NCI-H526 (cell line): Measurements from ENCODE around the gene NLRP6.
A peak's percentile ranks its signal among the peaks of the same experiment; 100 is the strongest.
"Not testable (repeated sequence)": the region's sequence is repeated elsewhere in the genome, so short reads cannot be mapped to it uniquely, and the experiment has no call there.

Experiments
- DNase-seq, 2 experiments: peaks; one replicate each; lab custom pipeline; 2025; lab: John Stamatoyannopoulos, UW

Gene NLRP6

DNA sequence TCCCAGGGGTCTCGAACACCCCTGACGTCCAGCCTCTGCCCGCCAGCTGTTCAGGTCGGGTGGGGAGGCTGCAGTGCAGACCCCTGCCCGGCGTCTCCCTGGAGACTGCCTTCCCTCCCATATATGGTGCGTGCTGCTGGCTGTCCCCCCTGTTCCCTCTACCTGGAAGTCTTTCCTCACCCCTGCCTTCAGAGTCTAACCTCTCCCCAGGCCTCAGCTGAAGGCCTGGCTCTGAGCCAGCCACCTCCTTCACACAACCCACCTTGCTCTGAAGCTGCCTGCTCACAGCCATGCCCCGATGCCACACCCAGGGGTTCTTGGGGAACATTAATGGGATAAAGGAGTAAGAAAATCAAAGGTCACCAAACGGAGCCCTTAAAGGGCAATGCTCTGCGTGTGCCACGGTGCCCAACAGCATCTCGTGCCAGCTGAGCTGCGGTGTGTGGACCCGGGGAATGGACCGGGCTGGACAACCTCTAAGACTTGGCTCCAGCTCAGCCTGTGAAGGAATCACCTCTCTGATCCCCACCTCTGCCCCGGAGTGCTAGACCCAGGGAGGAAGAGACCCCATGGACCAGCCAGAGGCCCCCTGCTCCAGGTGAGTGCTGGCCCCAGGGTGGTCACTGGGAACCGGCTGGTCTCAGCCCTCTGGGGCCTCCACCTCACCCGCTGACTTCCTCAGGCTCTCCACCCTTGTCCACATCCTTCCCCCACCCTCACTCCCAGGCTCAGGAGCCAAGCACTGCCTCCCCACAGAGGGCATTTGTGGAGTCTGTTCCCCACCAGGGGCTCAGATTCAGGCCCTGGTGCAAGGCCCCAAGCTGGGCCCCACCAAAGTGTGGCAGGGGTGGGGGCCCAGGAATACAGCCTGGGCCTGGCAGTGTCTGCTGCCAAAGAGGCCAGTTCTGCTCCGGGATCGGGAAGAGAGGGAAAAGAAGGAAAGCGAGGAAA is at the start of gene NLRP6:
NLRP6 (plus strand) TSS at position 407 of the 951 bp plus-strand sequence; CDS start at position 570, 163 bp downstream.
- no peak for DNase-seq

DNA sequence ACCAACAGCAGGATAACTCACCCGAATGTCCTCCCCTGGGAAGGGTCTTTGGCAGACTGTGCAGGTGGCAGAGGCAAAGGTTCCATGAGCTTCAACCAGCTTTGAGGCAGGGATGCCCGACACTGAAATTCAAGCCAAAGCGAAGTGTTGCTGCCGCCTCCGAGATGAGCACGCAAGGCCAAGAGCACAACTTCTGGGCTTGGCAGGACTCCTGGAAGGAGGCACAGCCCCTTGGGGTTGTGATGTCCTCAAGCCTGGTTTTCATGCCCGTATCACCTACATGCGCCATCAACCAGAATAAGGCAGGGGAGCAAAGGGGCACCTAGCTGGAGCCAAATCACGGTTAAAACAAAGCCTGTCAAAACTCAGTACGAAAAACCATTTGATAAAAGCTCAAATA is 47.8 kb upstream of the NLRP6 start:
- DNase-seq: no peak

DNA sequence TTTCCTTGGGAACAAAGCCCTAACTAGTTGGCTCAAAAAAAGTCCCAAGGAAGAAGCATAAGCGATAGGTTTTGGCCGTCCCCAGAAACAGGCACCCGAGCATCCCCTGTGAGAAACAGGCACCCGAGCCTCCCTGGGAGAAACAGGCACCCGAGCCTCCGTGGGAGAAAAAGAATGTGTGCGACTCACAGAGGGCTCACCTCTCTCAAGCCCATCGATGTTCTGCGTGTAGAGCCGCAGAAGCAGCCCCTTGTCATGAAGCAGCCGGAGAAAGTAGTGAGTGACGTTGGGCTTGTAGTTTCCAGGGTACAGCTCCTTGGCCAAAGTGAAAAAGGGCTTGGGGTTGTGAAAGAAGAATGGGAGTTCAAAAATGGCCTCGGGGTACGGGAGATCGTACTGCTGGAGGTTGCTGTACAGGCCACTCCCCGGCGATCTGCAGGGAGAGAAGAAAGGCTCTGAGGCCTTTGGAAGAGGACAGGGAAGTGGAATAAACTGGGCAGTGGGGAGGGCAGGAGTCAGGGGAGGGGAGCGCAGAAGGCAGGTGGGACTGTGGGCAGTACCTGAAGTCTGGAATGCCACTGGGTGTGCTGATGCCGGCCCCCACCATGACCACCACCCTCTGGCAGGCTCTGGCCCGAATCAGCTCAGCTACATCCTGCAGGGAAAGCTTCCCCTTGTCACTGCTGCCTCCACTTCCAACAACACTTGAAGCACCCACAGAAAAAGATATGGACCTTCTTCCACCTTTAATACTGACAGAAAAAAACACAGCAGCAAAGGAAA is 45.2 kb upstream of the NLRP6 start:
- DNase-seq: no peak

DNA sequence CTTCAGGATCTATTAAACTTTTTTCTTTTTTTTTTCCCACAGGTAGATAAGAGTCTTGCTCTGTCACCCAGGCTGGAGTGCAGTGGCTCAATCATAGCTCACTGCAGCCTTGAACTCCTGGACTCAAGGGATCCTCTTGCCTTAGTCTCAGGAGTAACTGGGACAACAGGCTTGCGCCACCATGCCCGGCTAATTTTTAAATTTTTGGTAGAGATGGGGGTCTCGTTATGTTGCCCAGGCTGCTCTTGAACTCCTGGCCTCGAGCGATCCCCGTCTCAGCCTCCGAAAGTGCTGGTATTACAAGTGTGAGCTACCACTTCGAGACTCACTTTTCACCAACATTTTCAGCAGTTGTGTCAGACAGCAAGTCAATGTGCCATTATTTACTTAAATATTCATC is 43.0 kb upstream of the NLRP6 start:
- no peak for DNase-seq

DNA sequence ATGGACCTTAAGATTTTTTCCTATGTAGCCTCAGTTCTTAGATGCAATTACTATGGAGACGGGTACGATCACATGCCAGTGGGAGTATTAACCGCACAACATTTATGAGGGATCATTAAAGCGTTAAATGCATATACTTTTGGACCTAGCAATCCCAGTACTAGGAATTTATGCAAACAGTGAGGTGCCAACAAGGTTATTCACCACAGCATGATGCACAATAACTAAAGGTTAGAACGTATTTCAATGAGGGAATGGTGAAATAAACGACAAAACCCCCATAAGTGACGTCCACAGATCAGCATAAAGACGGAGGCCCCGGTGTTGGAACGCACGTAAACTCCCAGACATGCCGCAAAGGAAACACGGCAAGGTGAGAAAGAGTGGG is 42.6 kb upstream of the NLRP6 start:
- peak; percentile 28 to 55 for DNase-seq

DNA sequence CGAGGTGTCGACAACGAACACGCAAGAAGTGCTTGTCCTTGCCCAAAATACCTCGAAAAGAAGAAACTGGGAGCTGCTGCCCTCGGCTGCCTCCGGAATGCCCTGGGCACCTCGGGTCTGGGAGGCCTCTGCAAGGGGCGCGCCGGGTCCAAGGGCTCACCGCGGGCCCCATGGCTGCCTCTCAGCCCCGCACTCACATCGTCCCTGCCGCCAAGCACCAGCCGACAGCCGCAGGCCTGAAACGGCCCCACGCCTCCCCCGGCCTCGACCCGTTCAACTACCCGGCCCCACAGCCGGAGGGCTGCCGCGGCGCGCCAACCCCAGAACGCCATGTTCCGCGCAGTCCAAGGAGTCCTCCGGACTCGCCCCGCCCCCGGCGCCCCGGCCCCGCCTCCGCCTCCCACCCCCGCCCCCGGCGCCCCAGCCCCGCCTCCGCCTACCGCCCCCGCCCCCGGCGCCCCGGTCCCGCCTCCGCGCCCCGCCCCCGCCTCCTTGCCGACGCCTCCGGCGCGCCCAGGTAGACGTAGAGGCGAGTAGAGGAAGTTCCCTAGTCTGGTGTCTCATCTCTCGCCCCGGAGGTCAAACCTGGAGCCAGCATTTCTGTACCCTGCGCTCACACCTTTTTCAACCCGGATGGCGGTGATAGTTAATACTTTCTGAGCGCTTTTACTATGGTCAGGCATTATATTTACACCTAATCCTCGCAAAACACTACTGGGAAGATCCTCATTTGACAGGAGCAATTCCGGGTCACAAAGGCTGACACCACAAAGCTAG is 42.0 kb upstream of the NLRP6 start, which contains the start of gene SIRT3:
SIRT3 (minus strand) TSS at position 346 of the 777 bp plus-strand sequence; CDS start at position 332, 14 bp downstream.
- peak; percentile 83 to 91 for DNase-seq

DNA sequence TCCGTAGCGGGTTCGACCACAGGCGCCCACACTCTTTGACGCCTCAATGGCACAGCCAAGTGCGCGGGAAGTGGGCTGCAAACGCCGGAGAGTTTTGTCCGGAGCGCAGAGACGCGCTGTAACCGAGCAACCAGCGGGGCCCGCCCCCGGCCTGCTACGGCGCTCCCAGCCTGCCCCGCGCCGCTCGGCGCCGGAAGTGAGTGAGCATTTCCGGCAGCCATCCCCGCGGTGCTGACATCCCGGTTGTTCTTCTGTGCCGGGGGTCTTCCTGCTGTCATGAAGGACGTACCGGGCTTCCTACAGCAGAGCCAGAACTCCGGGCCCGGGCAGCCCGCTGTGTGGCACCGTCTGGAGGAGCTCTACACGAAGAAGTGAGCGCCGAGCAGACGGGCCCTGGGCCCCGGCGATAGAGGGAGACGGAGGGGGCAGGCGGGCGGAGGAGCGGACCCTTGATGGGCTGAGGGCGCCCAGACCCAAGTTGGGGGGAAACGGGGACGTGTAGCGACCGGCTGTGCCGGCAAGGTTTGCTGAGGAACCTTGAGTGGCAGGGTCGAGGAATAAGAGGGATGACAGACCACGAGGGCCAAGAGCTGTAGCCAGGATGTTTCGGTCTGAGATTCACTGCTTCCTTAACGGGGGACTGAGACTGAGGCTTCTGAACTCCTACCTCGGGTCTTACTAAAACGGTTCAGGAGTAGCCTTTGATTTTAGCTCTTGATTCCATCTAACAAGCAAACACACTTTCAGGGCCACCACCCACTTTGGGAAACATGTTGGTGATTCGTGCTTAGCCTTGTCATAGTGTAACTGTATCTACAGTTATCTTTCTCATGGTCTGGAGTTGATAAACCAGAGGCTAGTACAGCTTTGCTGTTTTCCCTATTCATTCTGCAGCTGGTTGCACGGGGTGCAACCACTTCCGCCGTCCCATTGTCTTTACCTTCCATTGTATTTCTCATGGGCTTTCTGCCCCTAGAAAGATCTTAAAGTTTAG is 41.1 kb upstream of the NLRP6 start, which contains the start of gene PSMD13:
PSMD13 (plus strand) TSS at position 203 of the 994 bp plus-strand sequence; CDS start at position 277, 74 bp downstream.
- peak; percentile 83 to 94 for DNase-seq

DNA sequence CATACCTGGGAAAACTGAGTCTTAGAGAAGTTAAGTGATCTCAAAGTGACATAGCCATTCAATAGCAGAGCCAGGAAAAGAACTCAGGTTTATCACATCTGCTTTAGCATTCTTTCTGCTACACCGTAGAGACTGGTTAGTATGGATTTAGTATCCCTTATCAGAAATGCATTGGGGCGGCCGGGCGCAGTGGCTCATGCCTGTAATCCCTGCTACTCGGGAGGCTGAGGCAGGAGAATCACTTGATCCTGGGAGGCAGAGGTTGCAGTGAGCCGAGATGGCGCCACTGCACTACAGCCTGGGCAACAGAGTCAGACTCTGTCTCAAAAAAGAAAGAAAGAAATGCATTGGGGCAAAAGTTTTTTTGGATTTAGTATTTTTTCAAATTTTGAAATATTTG is 39.9 kb upstream of the NLRP6 start:
- not testable (repeated sequence) for DNase-seq

DNA sequence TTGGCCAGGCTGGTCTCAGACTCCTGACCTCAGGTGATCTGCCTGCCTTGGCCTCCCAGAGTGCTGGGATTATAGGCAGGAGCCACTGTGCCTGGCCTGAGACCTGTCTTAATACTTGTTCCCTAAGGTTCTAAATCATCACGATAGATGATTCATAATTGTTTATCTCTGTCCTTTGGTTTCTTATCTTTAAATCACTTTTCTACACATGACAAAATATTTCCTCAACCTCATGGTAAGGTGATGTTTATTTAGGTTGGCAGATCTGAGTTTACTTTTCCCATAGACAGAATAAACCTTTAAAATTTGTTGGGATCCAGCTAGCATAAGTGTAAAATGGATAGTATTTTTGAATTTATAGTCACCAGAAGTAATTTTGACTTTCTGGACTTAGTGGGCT is 37.9 kb upstream of the NLRP6 start:
- DNase-seq: no peak

DNA sequence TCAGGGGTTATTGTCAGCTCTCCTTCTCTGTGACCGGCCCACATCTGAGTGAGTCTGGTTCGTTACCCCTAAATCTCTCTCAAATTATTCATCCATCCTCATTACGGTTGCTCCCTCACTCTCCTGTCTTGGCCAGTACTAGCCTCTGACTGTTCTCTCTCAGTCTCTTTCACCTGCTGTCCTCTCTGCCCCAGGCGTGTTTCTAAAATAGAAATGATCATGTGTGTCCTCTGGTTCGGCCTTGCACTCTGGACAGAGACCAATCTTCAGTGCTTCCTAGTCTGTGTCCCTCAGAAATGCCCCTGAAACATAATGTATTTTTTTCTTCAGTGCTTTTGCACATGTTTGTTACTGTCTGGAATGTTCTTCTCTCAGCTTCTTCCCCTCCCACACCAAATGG is 36.6 kb upstream of the NLRP6 start:
- no peak for DNase-seq

DNA sequence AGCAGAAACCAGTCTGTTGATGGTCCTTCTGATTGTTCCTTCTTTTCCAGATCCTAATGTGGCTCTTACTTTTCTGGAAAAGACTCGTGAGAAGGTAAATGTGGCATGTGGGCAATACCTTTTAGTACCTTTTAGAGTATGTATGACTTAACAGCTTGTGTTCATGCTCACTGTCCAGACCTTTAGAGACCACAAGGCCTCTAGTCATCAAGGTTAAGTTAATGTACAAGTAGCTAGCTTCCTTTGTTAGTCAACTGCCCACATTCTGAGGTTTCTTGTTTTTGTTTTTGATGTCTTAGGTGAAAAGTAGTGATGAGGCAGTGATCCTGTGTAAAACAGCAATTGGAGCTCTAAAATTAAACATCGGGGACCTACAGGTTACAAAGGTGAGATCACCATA is 33.8 kb upstream of the NLRP6 start:
- no peak for DNase-seq

DNA sequence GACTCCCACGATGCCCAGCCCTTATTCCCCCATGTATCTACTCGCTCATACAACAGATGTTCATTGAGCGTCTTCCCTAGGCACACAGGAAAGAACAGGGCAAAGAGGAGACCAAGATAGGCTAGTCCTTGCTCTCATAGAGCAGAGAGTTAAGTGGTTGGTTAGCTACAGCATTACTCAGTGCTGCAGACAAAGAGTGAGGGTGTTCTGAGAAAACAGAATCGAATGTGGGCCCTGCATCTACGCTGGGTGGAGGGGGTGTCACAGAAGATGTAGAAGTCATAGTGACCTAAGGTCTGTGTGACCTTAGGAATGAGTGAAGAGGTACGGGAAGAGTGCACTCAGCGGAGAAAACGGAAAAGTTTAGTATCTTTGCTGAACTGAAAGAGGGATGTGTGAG is 29.1 kb upstream of the NLRP6 start:
- no peak for DNase-seq

DNA sequence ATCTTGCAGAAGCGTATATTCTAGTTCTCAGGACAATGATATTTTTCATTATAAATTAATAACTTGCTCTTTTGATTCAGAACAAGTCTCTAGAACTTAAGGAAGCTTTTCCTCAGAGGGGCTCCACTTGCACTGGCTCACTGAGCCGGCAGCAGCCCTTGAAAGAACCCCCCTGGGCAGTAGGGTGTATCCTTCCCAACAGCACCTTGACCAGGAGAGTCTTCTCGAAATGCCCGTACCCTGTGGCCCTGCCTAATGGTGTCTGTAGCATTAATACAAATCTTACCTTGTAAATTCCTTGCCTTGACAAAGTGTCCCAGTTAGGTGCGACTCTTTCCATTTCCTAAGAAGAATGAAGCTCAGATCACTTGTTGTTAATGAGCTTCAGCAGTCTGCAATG is 27.9 kb upstream of the NLRP6 start:
- no peak for DNase-seq

DNA sequence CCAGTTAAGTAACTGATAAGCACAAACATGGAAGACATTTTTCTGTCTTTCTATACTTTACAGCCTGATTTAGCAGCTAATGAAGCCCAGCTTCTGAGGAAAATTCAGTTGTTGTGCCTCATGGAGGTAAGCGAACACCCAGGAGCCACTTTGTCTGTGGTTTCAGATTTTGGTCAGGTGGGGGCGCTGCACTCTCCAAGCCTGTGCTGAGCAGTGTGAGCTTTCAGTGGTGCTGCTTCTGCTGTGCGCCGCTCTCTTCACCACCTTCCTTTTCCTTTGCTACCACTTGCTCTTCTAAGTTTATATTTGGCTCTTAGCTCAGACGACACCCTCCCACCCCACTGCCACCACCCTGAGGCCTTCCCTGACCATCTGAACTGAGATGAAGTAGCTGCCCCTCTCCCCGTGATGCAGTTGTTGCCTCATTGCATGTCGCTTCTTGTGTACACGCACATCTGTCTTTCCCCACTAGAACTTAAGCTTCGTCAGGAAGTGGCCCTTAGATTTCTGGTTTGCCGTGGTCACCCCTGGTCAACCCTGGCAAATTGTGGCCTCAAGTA is 27.4 kb upstream of the NLRP6 start:
- peak; percentile 19 to 71 for DNase-seq

DNA sequence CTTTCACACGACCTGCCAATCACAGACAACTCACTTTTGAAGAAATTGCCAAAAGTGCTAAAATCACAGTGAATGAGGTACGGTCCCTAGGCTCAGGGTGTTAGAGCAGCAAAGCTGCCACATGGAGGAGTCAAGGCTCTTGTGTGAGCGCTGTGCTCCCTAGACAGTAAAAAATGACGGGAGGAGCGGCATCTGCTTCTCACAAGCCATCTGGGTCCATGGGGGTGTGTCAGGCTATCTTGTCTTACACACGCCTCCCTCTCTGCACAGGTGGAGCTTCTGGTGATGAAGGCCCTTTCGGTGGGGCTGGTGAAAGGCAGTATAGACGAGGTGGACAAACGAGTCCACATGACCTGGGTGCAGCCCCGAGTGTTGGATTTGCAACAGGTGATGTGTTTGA is 26.7 kb upstream of the NLRP6 start:
- DNase-seq: no peak

DNA sequence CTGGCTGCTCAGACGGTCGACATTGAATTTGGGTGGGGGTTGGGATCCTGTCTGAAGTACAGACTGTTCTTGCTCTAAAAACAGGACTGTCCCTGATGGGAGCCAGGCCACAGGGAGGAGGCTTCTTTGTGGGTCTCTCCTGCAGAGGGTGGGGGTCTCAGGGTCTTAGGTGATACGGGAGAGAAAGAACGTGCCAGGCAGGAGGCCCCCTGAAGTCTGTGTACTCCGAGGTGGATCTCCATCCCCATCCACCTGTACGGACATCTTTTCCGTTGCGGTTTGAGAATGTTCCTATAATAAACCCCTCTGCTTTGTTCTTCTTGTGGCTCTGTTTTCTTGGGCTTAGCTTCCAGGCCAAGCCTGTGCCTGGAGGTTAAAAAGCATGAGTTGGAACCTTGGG is 25.5 kb upstream of the NLRP6 start:
- DNase-seq: no peak

DNA sequence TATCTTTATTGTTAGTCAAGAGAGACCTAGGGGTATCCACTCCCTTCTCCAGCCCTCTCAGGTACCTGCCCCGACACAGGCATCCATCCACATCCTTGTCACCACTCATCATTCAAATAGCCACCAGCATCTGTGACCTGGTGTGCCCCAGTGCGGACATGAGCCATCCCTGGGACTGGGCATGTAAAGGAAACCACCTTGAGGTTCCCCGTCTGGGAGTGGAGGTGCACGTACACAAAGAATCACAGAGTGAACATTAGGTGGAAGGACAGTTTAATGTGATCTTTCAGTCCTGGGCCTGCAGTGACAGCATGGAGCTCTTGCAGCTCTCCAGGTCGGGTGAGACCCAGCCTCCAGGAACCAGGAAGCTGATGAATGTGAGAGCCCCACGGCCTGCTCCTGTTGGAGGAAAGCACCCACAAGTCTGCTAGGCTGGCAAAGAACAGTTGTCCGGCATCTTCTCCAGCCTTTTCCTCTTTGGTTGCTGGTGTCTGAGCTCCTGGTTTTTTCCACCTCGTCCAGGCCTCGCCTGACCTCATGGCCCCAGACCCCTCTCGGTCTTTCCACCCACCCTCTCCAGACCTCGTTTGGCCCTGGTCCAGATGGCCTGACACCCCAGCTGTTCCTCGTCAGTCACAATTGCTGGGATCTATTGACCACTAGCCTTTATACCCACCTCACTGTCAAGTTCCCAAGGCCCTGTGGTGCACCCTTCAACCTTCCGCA is 24.9 kb upstream of the NLRP6 start:
- DNase-seq: no peak

DNA sequence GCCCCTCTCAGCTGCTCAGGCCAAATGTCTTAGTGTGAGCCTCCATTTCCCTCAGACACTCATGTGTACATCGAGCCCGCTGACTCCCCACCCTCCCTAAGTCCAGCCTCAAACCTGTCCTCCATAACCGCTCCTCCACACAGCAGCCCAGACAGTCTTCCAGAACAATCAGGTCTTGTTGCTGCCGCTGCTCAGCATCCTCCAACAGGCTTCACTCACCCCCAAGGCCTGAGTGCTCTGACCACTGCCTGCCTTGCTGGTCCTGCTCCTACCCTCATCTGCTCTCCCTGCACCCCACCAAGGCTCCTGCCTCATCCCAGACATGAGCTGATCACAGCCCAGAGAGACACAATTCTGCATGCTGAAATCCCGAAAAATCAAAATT is 24.3 kb upstream of the NLRP6 start:
- DNase-seq: no peak

DNA sequence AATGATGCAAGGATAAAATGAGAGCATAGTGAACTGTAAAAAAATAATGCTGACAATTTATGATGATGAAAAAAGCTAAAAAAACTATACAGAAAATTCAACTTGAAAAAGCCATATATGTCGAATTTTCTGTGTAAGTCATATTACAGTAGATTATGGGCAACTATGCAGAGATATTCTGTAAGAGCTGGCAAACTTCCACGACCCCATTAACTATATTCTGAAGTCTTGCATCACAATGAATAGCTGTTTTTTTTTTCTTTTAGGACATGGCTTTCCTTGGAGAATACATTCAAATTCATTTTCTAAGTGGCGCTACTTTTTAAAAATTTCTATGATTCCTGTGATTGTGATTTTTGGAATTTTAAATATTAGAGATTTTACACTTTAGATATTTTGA is 23.0 kb upstream of the NLRP6 start:
- DNase-seq: no peak

DNA sequence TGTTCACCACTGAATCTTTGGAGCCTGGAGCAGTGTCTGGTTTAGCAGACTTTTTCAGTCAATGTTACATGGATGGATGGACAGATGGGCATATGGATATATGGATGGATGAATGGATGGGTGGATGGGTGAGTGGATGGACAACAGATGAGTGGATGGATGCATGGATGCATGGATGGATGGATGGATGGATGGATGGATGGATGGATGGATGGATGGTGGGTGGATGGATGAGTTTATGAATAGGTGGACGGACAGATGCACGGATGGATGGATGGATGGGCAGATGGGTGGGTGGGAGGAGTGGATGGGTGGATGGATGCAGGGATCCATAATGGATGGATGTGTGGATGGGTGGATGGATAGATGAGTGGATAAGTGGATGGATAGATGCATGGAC is 22.4 kb upstream of the NLRP6 start:
- no peak for DNase-seq
